K562 (cell line): ENCODE measurements around the gene TRMT2A. TPM values are rescaled to one million over a fixed set of nuclear protein-coding genes. Genes with fewer than 3 reads are reported as not detected.

ENCODE experiments used
- CC2D1A ChIP-seq: fragments of 450-650 bp; IDR thresholded peaks from 2 replicates; pipeline ENCODE4 v1.6.1; 2017; ENCODE audit warnings: mild to moderate bottlenecking
- HDAC8 ChIP-seq: fragments of 450-650 bp; IDR thresholded peaks from 2 replicates; pipeline ENCODE4 v1.6.1; 2016; ENCODE audit warnings: mild to moderate bottlenecking, missing genetic modification characterization, moderate library complexity, missing compliant biosample characterization
- HNRNPK ChIP-seq: fragments of 200-400 bp; formaldehyde crosslinking; IDR thresholded peaks from one replicate; pipeline ENCODE4 v1.6.1; 2018; ENCODE audit warnings: mild to moderate bottlenecking, low read depth, low read length; ENCODE audit not compliant: poor library complexity, severe bottlenecking
- JUN ChIP-seq, 2 experiments: sonication (generic) in 1 of 2; formaldehyde crosslinking in 1 of 2; IDR thresholded peaks; 2 replicates each; pipeline versions ENCODE4 v1.6.1 to v1.8.0; 2012 to 2022; ENCODE audit warnings: borderline replicate concordance in 2 of 2, mild to moderate bottlenecking in 2 of 2, improper control_type of control experiment in 1 of 2, low read depth in 1 of 2, low read length in 1 of 2, missing genetic modification reagents in 1 of 2
- KDM4B ChIP-seq, 2 experiments: fragments of 450-650 bp in 1 of 2; sonication (generic) in 1 of 2; IDR thresholded peaks; 2 replicates each; pipeline ENCODE4 v1.6.1; 2016 to 2017; ENCODE audit warnings: borderline replicate concordance in 2 of 2, antibody characterized with exemption in 1 of 2, low read depth in 1 of 2, mild to moderate bottlenecking in 1 of 2
- MXI1 ChIP-seq: IDR thresholded peaks from 2 replicates; pipeline ENCODE4 v1.6.1; 2011; ENCODE audit warnings: low read depth, mild to moderate bottlenecking, improper control_type of control experiment, low read length
- MYC ChIP-seq, 2 experiments: fragments of 250-450 bp in 1 of 2; sonication (Bioruptor Pico) in 1 of 2; IDR thresholded peaks; 2 replicates each; pipeline versions ENCODE4 v1.5.1 to v1.6.1; 2012 to 2021; ENCODE audit warnings: low read depth in 2 of 2, borderline replicate concordance in 1 of 2, improper control_type of control experiment in 1 of 2, low read length in 1 of 2, mild to moderate bottlenecking in 1 of 2, moderate library complexity in 1 of 2
- PHF8 ChIP-seq: fragments of 200-600 bp; sonication (generic); IDR thresholded peaks from 2 replicates; pipeline ENCODE4 v1.6.1; 2012; ENCODE audit warnings: mixed run types, mild to moderate bottlenecking, inconsistent platforms, low read length, moderate library complexity, borderline replicate concordance
- PML ChIP-seq: IDR thresholded peaks from 2 replicates; pipeline ENCODE4 v1.6.1; 2012; ENCODE audit warnings: low read length, inconsistent platforms
- PRDM10 ChIP-seq: fragments of 450-650 bp; IDR thresholded peaks from 2 replicates; pipeline ENCODE4 v1.6.1; 2018; ENCODE audit not compliant: partially characterized antibody
- STAT5B ChIP-seq: fragments of 250-450 bp; sonication (Bioruptor Pico); IDR thresholded peaks from 2 replicates; pipeline ENCODE4 v1.8.0; 2021; ENCODE audit warnings: mild to moderate bottlenecking, inconsistent platforms
- ZFP30 ChIP-seq: fragments of 250-450 bp; sonication (Bioruptor Pico); IDR thresholded peaks from 2 replicates; pipeline ENCODE4 v1.8.0; 2022; ENCODE audit warnings: moderate library complexity, mild to moderate bottlenecking, inconsistent platforms, borderline replicate concordance
- ZNF696 ChIP-seq: fragments of 250-450 bp; sonication (Bioruptor Pico); conservative IDR thresholded peaks from 2 replicates; pipeline ENCODE4 v1.4.0; 2020; ENCODE audit warnings: mild to moderate bottlenecking, moderate library complexity
- polyA plus RNA-seq, 8 experiments: library from polyadenylated mRNA; depleted of rRNA in 4 of 8; stranded (reverse) in 5 of 8; unstranded in 3 of 8; fragments of >200 nt; fragmentation: Nextera tagmentation in 2 of 8; fragmentation: Illumina TruSeq in 1 of 8; extraction: Ambion mirVana in 2 of 8; extraction: Trizol in 1 of 8; gene quantifications; 2 replicates each; pipeline versions ENCODE4 v1.2.1 to v1.2.3, GENCODE V29; 2011 to 2014; ENCODE audit warnings: inconsistent platforms in 1 of 8, missing spikeins in 1 of 8
- total RNA-seq, 7 experiments: library from RNA; depleted of rRNA in 6 of 7; stranded (reverse); fragments of >200 nt in 6 of 7; fragmentation: Illumina TruSeq in 2 of 7; extraction: Trizol in 2 of 7; gene quantifications; 2 replicates each; pipeline versions ENCODE4 v1.2.1 to v1.2.3, GENCODE V29; 2011 to 2021; ENCODE audit warnings: low replicate concordance in 1 of 7
- TF ChIP-seq, protein P1 (sequence below): fragments of 450-650 bp; formaldehyde crosslinking; conservative IDR thresholded peaks from 2 replicates; pipeline ENCODE4 v1.4.0; 2022; ENCODE audit warnings: mild to moderate bottlenecking, missing genetic modification characterization
- TF ChIP-seq, protein P2 (sequence below): fragments of 200-400 bp; formaldehyde crosslinking; IDR thresholded peaks from 2 replicates; pipeline ENCODE4 v1.6.1; 2017; ENCODE audit warnings: mild to moderate bottlenecking, low read depth, low read length, moderate library complexity

The TRMT2A gene
- total and polyA plus RNA-seq, 9 of the 15 experiments (the other 6 are each of a cell fraction or from before 2014, with no cell fraction given): 1.6 to 265 (median 140) TPM

DNA sequence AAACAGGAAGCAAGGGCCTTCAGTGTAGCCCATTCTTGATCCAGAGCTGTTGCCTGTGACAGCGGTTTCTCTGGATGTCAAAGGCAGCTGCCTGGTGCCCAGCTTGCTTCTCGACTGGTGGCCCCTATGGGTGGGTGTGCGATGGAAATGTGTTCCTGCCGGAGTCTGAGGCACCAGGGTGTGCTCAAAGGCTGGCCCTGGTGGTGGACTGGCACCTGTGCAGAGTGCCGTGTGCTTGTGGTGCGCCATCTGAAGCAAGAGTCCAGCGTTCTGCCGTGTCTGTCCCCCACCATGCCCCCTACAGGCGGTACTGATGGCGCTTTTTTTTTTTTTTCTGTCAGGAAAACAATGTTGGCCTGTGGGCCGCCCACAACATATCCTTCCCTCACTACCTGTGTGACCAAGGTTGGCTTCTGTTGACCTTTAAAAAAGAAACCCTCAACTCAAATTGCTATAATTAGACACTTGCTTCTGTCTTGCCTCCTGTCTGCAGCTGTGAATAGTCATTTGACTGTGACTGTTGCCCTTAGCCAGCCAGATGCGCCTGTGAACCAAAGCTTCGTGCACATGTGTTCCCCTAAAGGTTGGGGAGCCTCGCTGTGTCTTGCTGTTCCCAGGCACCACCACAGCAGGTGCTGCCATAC lies 5.9 kb downstream of the TRMT2A start (continued):
- TF ChIP-seq PRDM10 (no peak), HDAC8 (tag) (no peak), STAT5B (CRISPR knock-in tag) (no peak), KDM4B (IDR thresholded peaks at IDR 0.05; ENCODE audit: borderline replicate concordance in 2 of 2, low read depth in 1 of 2) (peak in 1 of 2 experiments; percentile 30; a peak in 2 of 4 replicates), PML (0 out of 2 replicates have a peak, but pooled peaks have one; percentile 25), MYC (IDR thresholded peaks at IDR 0.05; ENCODE audit: low read depth, low read length) (peak; percentile 68; the same call in 1 of the 2 replicates), MYC (CRISPR knock-in tag; IDR thresholded peaks at IDR 0.05; ENCODE audit: borderline replicate concordance, low read depth) (no peak), ZFP30 (CRISPR knock-in tag) (no peak), HNRNPK (no peak), PHF8 (0 out of 2 replicates have a peak, but pooled peaks have one; percentile 27), ZNF696 (CRISPR knock-in tag) (peak; percentile 55; the same call in 1 of the 2 replicates), JUN (IDR thresholded peaks at IDR 0.05; ENCODE audit: borderline replicate concordance, low read depth, low read length) (0 out of 2 replicates have a peak, but pooled peaks have one; percentile 38), JUN (CRISPR knock-in tag; IDR thresholded peaks at IDR 0.05; ENCODE audit: borderline replicate concordance) (no peak), CC2D1A (peak; percentile 39; the same call in 1 of the 2 replicates), MXI1 (peak; percentile 2; the same call in 1 of the 2 replicates)
- TF ChIP-seq, protein P1, sequence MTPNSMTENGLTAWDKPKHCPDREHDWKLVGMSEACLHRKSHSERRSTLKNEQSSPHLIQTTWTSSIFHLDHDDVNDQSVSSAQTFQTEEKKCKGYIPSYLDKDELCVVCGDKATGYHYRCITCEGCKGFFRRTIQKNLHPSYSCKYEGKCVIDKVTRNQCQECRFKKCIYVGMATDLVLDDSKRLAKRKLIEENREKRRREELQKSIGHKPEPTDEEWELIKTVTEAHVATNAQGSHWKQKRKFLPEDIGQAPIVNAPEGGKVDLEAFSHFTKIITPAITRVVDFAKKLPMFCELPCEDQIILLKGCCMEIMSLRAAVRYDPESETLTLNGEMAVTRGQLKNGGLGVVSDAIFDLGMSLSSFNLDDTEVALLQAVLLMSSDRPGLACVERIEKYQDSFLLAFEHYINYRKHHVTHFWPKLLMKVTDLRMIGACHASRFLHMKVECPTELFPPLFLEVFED (CRISPR knock-in tag): peak; percentile 90
- TF ChIP-seq, protein P2, sequence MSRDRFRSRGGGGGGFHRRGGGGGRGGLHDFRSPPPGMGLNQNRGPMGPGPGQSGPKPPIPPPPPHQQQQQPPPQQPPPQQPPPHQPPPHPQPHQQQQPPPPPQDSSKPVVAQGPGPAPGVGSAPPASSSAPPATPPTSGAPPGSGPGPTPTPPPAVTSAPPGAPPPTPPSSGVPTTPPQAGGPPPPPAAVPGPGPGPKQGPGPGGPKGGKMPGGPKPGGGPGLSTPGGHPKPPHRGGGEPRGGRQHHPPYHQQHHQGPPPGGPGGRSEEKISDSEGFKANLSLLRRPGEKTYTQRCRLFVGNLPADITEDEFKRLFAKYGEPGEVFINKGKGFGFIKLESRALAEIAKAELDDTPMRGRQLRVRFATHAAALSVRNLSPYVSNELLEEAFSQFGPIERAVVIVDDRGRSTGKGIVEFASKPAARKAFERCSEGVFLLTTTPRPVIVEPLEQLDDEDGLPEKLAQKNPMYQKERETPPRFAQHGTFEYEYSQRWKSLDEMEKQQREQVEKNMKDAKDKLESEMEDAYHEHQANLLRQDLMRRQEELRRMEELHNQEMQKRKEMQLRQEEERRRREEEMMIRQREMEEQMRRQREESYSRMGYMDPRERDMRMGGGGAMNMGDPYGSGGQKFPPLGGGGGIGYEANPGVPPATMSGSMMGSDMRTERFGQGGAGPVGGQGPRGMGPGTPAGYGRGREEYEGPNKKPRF: no peak
